IMR-90 (cell line): ENCODE data around the gene SPPL2A. TPM values are rescaled to one million over a fixed set of nuclear protein-coding genes. Genes with fewer than 3 reads are reported as not detected.
A peak's percentile ranks its signal among the peaks of the same experiment; 100 is the strongest.

Experiments used
- ATAC-seq: fragments of 200-7000 bp; cut with Tn5 transposase; 2 replicates; pipeline ENCODE4 v1.9.1; 2020; ENCODE audit warnings: low read depth, mild to moderate bottlenecking, moderate library complexity
- BruUV-seq: library from RNA; stranded (reverse); fragments of 400-500 nt; replicated peaks from 2 replicates; lab custom pipeline; 2021; lab: Mats Ljungman, UMichigan
- CTCF ChIA-PET: fragments of 300-600 bp; formaldehyde crosslinking; extraction: SDS; loops from one replicate; lab custom pipeline; 2021; ENCODE audit warnings: antibody characterized with exemption; lab: Yijun Ruan, JAX
- POLR2A ChIA-PET: fragments of 300-600 bp; sonication (Branson Sonifier 250); formaldehyde crosslinking; loops from one replicate; lab custom pipeline; 2022; ENCODE audit warnings: antibody characterized with exemption; ENCODE audit not compliant: unreplicated experiment; lab: Charles Lee
- DNase-seq: peaks from one replicate; pipeline ENCODE4 v3.0.0; 2013
- H2AFZ ChIP-seq: replicated peaks from 2 replicates; pipeline ENCODE3; 2013; ENCODE audit warnings: low read length, mild to moderate bottlenecking; ENCODE audit not compliant: poor library complexity
- H2AK5ac ChIP-seq: 2 replicates; pipeline ENCODE4 v1.6.1; 2013; ENCODE audit warnings: low read depth, low read length, inconsistent platforms
- H2AK9ac ChIP-seq: replicated peaks from 2 replicates; pipeline ENCODE3; 2013; ENCODE audit warnings: mild to moderate bottlenecking, low read depth, low read length, moderate library complexity; ENCODE audit not compliant: poor library complexity
- H2BK120ac ChIP-seq: 2 replicates; pipeline ENCODE4 v1.6.1; 2013; ENCODE audit warnings: low read depth, low read length, inconsistent platforms
- H2BK15ac ChIP-seq: 3 replicates; pipeline ENCODE4 v1.6.1; 2013; ENCODE audit warnings: low read depth, low read length, inconsistent platforms
- H2BK20ac ChIP-seq: 2 replicates; pipeline ENCODE4 v1.6.1; 2013; ENCODE audit warnings: low read depth, mild to moderate bottlenecking, inconsistent platforms, low read length, moderate library complexity
- H2BK5ac ChIP-seq: 2 replicates; pipeline ENCODE4 v1.6.1; 2013; ENCODE audit warnings: mild to moderate bottlenecking, low read depth, low read length, inconsistent platforms; ENCODE audit not compliant: poor library complexity, severe bottlenecking
- H3K14ac ChIP-seq: replicated peaks from 2 replicates; pipeline ENCODE4 v1.6.1; 2013; ENCODE audit warnings: low read depth, low read length, inconsistent platforms
- H3K18ac ChIP-seq: 2 replicates; pipeline ENCODE4 v1.6.1; 2013; ENCODE audit warnings: low read depth, low read length, control low read depth
- H3K23ac ChIP-seq: 2 replicates; pipeline ENCODE4 v1.6.1; 2013; ENCODE audit warnings: low read depth, low read length, inconsistent platforms
- H3K27ac ChIP-seq: 2 replicates; pipeline ENCODE4 v1.5.1; 2013; ENCODE audit warnings: mild to moderate bottlenecking, control low read depth, low read length; ENCODE audit not compliant: insufficient read depth
- H3K27me3 ChIP-seq: 2 replicates; pipeline ENCODE4 v1.6.1; 2013; ENCODE audit warnings: low read length; ENCODE audit not compliant: control insufficient read depth, insufficient read depth
- H3K36me3 ChIP-seq: 2 replicates; pipeline ENCODE4 v1.6.1; 2013; ENCODE audit warnings: low read length, mixed read lengths; ENCODE audit not compliant: control insufficient read depth, insufficient read depth
- H3K4ac ChIP-seq: 2 replicates; pipeline ENCODE4 v1.6.1; 2013; ENCODE audit warnings: low read depth, low read length, inconsistent platforms
- H3K4me1 ChIP-seq: 2 replicates; pipeline ENCODE4 v1.6.1; 2013; ENCODE audit warnings: low read length, mixed read lengths; ENCODE audit not compliant: control insufficient read depth, insufficient read depth
- H3K4me2 ChIP-seq: 2 replicates; pipeline ENCODE4 v1.6.1; 2013; ENCODE audit warnings: low read depth, mild to moderate bottlenecking, control low read depth, low read length, moderate library complexity
- H3K4me3 ChIP-seq: 2 replicates; pipeline ENCODE4 v1.5.1; 2013; ENCODE audit warnings: low read depth, mild to moderate bottlenecking, control low read depth, low read length, moderate library complexity; ENCODE audit not compliant: insufficient read depth
- H3K56ac ChIP-seq: 2 replicates; pipeline ENCODE4 v1.6.1; 2013; ENCODE audit warnings: low read length, inconsistent platforms; ENCODE audit not compliant: insufficient read depth; ENCODE audit errors: extremely low read depth
- H3K79me1 ChIP-seq, 2 experiments: 2 replicates each; pipeline ENCODE4 v1.6.1; 2013; ENCODE audit warnings: low read length in 2 of 2, inconsistent platforms in 1 of 2, low read depth in 1 of 2
- H3K9ac ChIP-seq: 2 replicates; pipeline ENCODE4 v1.6.1; 2013; ENCODE audit warnings: low read depth, low read length, control low read depth
- H3K9me1 ChIP-seq: 2 replicates; pipeline ENCODE4 v1.6.1; 2013; ENCODE audit warnings: low read length, inconsistent platforms; ENCODE audit not compliant: insufficient read depth
- H3K9me3 ChIP-seq: 2 replicates; pipeline ENCODE4 v1.6.1; 2013; ENCODE audit warnings: low read length; ENCODE audit not compliant: control insufficient read depth, insufficient read depth
- H4K20me1 ChIP-seq: 2 replicates; pipeline ENCODE4 v1.6.1; 2013; ENCODE audit warnings: low read length, inconsistent platforms; ENCODE audit not compliant: insufficient read depth
- H4K5ac ChIP-seq: 2 replicates; pipeline ENCODE4 v1.6.1; 2013; ENCODE audit warnings: mild to moderate bottlenecking, low read depth, low read length, control low read depth
- H4K8ac ChIP-seq, 2 experiments: 2 replicates each; pipeline ENCODE4 v1.6.1; 2013; ENCODE audit warnings: low read depth in 2 of 2, low read length in 2 of 2, control low read depth in 1 of 2, inconsistent platforms in 1 of 2
- H4K91ac ChIP-seq: 2 replicates; pipeline ENCODE4 v1.6.1; 2013; ENCODE audit warnings: low read depth, low read length, inconsistent platforms; ENCODE audit not compliant: insufficient read depth
- BHLHE40 ChIP-seq: fragments of 150-350 bp; IDR thresholded peaks from 2 replicates; pipeline ENCODE4 v1.6.1; 2016; ENCODE audit warnings: mild to moderate bottlenecking, low read depth, low read length
- MAFK ChIP-seq: IDR thresholded peaks from 2 replicates; pipeline ENCODE4 v1.6.1; 2012; ENCODE audit warnings: low read depth, low read length, improper control_type of control experiment
- WGBS, 2 experiments: methylation state at CpG; one replicate each; pipeline versions ENCODE4 v1.1.5 to v1.1.7; 2013; ENCODE audit warnings: missing lambda C conversion rate in 2 of 2; ENCODE audit not compliant: insufficient read length in 1 of 2; ENCODE audit errors: extremely low coverage in 2 of 2; 5-methylcytosine and 5-hydroxymethylcytosine counted together
- dilution Hi-C: fragments of 300-500 bp; cut with HindIII; formaldehyde crosslinking; loops from one replicate; pipeline ENCODE4 v1.14.3; 2018; ENCODE audit warnings: low sequenced_read_pairs; ENCODE audit not compliant: unreplicated experiment
- in situ Hi-C: fragments of 300-500 bp; cut with MboI; formaldehyde crosslinking; loops from 3 replicates; pipeline ENCODE4 v1.14.3; 2019; ENCODE audit warnings: low sequenced_read_pairs, inconsistent platforms, mixed read lengths
- intact Hi-C: fragments of 100-400 bp; cut with micrococcal nuclease; formaldehyde crosslinking; loops from 2 replicates; pipeline ENCODE4 v1.10.0; 2022
- polyA plus RNA-seq, 3 experiments: library from polyadenylated mRNA; depleted of rRNA; stranded (reverse); fragments of >200 nt; gene quantifications; 2 replicates each; pipeline ENCODE4 v1.2.3, GENCODE V29; 2012; ENCODE audit warnings: low replicate concordance in 1 of 3
- total RNA-seq: library from RNA; depleted of rRNA; stranded (reverse); fragments of >200 nt; gene quantifications from 2 replicates; pipeline ENCODE4 v1.2.3, GENCODE V29; 2012

SPPL2A gene
- total and polyA plus RNA-seq, 2 of the 4 experiments (the other 2 are of a cell fraction) = 29.2 to 53.8 TPM

- Histone ChIP-seq H3K56ac (no peak overlapping the region), H2BK15ac (no peak overlapping the region), H2AFZ (no peak overlapping the region), H3K9me1 (0 out of 2 replicates have a peak, but pooled peaks cover 3% of the 10 kb centered on the region), H3K36me3 (no peaks in the 10 kb centered on the region), H3K4me2 (no peak overlapping the region), H3K27ac (no peak overlapping the region), H3K14ac (no peak overlapping the region), H3K4me1 (peaks cover 8% of the 10 kb centered on the region; the same call in 1 of the 2 replicates), H3K9ac (no peak overlapping the region), H2AK5ac (no peak overlapping the region), H3K18ac (no peak overlapping the region), H3K23ac (no peak overlapping the region), H3K9me3 (no peaks in the 10 kb centered on the region), H4K91ac (no peak overlapping the region), H3K4ac (no peak overlapping the region), H2AK9ac (no peak overlapping the region), H3K27me3 (0 out of 2 replicates have a peak, but pooled peaks cover under 1% of the 10 kb centered on the region), H4K8ac (no peak overlapping the region), H2BK20ac (no peak overlapping the region), H3K4me3 (no peak overlapping the region), H4K5ac (no peak overlapping the region), H2BK120ac (no peak overlapping the region), H3K79me1 (no peaks in the 10 kb centered on the region), H4K20me1 (no peaks in the 10 kb centered on the region), H2BK5ac (no peak overlapping the region)
- TF ChIP-seq MAFK = peak; percentile 99
- TF ChIP-seq BHLHE40 = no peak
- no TSS peak for BruUV-seq
- ATAC-seq (no peak), DNase-seq (no peak)
- in situ Hi-C loops (no loop called here), dilution Hi-C loops (no loop called here), intact Hi-C loops (no loop called here)
- WGBS, 2 experiments = no CpG with 5 or more reads among the region's 3 CpGs
- CTCF ChIA-PET = no interaction called here
- POLR2A ChIA-PET = no interaction called here
These were observed 11.5 kb upstream of the SPPL2A start for GRCh38 chr15:50777042-50777441.
